GM18870 (cell line): ENCODE data around the gene NETO1.

Source experiments
- ATAC-seq: cut with Tn5 transposase; IDR thresholded peaks from one replicate; pipeline ENCODE4 v1.9.1; 2021; ENCODE audit warnings: moderate library complexity; ENCODE audit not compliant: unreplicated experiment

Gene NETO1

DNA sequence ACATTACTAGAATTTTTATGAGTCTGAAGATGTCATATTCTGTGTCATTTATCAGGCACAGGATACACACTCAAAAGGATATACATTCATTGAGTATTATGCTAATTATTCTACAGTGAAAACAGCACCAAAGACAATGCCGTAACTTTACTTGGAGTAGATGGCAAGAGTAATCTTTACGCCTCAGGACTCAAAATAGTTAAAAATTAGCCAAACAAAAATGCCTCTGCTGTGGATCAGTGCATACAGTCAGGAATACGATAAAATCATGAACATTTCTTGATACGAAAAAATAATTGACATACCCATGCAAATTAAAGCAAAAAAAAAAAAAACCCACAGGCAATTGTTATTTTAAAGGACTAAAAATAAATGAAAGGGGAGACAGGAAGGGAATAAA lies 129.7 kb downstream of the NETO1 start:
- no peak for ATAC-seq

DNA sequence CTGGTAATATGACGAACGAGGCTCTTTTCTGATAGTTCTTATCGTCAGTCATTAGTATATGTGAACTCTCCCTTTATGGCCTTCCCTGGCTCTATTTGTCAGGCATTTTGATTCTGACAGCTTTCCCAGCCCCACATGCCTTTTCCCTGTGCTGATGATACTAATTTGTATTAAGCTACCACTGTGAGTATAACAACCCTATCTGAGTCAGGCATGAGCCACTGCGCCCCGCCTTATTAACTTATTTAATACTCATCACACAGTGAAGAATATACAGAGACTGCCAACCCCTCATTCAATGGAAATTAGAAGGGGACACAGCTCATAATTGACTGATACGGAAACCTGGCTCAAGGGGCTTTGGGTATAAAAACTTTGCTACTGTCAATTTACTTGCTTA lies 140.0 kb downstream of the NETO1 start:
- no peak for ATAC-seq

DNA sequence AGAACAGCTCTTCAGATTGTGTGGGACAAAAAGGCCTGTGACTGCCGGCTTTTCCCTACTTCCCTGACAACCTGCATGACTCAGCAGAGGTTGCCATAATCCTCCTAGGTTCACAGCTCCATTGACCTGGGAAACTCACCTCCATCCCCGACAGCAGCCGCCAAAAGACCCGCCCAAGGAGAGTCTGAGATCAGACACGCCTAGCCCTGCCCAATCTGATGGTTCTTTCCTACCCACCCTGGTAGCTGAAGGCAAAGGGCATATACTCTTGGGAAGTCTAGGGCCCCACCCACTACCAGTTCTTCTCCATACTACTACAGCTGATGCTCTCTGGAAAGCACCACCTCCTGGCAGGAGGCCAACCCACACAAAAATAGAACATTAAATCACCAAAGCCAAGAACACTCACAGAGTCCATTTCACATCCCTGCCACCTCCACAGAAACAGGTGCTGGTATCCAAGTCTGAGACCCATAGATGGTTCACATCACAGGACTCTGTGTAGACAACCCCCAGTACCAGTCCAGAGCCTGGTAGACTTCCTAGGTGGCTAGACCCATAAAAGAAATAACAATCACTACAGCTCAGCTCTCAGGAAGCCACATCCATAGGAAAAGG lies 140.6 kb downstream of the NETO1 start:
- ATAC-seq, result no peak

DNA sequence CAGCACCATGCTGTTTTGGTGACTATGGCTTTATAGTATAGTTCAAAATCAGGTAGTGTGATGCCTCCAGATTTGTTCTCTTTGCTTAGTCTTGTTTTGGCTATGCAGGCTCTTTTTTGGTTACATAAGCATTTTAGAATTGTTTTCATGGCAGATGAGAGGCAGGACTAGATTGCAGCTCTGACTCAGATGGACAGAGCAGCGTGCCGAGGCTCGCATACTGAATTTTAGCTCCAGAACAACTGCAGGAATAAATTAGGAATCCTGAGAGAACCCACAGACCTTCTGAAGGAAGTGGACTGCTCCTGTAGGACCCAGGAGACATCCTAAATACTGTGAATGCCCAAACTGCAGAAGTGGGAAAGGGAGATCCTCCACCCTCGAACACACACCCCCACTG lies 141.6 kb downstream of the NETO1 start:
- ATAC-seq, result no peak

DNA sequence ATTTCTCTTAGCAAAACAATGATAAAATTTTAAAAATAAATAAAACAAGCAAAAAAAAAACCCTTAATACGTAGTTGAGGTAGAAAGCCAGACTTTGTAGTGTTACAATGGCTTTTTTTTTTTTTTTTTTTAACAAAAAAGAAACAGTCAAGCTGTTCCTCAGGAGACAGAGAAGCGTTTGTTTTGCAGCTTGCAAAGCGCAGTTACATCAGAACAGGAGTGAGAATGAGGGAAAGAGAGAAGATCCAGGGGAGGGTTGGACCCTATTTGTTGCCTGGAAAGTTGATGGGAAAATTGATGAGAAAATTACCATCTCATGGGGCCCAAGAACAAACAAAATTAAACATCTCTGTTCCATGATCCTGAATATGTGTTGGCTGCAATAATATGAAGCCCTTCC lies 146.5 kb downstream of the NETO1 start:
- no peak for ATAC-seq

DNA sequence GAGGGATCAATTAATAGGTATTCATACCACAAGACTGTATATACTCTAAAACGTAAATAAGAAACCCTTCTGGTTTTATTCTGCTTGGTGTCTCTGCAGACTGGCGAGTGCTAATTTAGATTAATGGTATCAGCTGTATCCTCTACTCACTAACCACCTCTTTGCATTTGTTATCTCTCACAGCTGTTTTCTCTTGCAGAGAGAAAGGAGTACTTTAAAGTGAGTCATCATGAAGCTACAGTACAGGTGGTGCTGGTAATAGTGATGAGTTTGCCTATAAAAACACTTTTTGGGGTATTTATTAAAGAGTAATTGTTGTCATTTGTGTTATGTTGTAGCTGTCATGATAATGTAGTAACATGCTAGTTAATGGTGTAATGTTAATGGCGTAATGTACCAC lies 147.7 kb downstream of the NETO1 start:
- no peak for ATAC-seq

DNA sequence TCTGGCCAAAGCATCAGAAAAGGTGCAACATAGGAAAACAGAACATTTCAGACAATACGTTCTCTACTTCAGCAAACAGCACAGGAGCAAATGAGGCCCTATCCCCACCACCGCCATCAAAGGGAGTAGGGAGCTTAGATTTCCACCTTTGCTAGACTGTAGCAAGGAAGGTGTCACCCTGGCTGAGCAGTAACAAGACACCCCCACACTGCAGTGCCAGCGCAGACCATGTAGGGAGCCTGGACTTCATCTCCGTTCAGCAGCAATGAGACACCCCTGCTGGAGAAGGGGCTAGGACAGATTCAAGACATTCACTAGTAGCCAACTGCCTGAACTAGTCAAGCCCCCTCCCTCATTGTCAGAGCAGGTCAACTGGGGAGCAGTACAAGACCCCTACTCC lies 163.6 kb downstream of the NETO1 start:
- no peak for ATAC-seq

DNA sequence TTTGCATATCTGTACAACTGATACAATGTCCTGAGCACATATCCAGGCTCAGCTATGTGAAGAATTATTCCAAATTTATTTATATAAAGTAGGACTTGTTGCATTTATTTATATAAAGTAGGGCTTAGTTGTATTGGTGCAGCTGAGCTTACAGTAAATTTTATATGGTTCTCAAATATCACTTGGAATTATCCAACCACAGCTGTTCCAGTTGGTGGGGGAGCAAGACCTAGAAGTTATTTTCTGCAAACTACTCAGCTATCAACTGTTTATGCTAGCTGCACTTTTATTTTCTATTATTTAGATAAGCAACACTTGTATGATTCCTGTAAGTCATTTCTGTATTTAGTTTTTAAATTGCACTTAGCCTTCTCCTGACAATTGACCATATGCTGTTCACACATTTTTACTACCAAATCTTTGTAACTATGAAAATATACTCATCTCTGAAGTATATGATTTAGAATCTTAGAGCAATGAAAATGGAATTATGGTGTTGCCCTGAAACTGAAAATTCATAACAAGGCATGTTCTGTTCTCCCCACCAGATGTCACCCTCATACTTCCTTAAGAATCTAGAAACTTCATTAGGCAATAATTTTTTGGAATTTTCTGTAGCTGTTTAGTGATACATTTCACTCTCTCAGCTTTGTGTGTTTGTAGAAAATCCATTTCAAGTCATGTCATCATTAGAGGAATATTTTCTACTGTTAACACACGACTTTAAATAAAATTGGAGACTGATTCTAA lies 166.7 kb downstream of the NETO1 start:
- no peak for ATAC-seq

DNA sequence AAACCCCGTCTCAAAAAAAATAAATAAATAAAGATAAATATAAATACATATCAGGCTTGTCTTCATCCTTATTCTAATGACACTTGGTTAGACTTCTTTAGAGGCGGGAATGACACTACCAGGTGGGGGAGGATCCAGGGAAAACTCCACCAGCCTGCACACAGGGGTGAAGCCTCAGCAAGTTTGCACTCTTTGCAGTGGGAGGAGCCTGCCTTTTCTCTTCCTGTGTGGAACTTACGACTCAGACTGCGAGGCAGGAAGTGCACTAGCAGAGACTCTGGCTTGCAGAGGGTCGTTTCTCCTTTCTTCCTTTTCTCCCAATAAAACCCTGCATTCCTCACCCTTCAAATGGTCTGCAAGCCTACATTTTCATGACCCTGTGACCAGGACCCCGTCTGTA lies 170.1 kb downstream of the NETO1 start:
- no peak for ATAC-seq

DNA sequence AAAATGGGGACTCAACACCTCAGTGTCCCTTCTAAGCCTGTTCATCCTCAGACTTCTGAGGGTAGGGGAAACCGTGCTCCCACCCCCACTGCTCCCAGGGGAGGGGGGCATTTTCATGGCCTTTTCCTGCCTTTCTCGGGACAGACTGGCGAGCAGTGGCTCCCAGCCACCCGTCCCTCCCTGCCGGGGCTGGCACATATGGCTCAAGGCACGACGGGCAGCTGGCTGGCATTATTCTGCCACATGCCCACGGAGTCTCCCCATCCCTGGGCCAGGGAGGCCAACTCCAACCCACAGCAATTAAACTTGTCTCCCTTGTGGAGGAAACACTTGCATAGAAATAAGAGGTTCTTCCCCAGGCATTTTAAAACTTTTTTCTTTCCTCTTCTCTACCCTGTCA lies 175.2 kb downstream of the NETO1 start:
- no peak for ATAC-seq
